Ureter (tissue), 1 donor: ENCODE data around the gene ACTL8. TPM values are rescaled to one million over a fixed set of nuclear protein-coding genes. Genes with fewer than 3 reads are reported as not detected.
"Not testable (repeated sequence)": the region's sequence is repeated elsewhere in the genome, so short reads cannot be mapped to it uniquely, and the experiment has no call there.

Experiments used
- DNase-seq: peaks from one replicate; pipeline ENCODE4 v3.0.0-alpha.2; 2020; ENCODE audit warnings: low spot score
- total RNA-seq: library from RNA; stranded (reverse); gene quantifications from one replicate; pipeline ENCODE4 v1.2.4, GENCODE V29; 2023
- donor health status: DM: yes; HTN: yes; CAD: no.

Gene ACTL8
- total RNA-seq, 1 donor from 2014 or later, result not detected

DNA sequence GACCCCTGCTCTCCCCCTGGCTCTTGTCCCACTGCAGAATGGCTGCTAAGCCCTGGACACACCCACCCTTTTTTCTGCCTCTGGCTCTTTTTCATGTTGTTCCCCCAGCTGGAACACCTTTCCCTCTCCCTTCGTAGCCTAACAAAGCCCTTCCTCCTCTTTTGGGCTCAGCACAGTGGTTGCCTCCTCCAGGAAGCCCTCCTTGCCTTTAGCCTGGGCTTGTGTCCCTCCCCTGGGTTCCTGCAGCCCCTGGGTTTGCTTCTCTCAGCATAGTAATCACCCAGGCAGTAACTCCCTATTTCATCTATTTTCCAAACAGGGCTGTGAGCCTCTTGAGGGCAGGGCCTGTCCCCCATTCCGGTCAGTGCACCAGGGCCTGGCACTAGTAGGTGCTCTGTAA, 19.8 kb upstream of the ACTL8 start:
- DNase-seq, result no peak

DNA sequence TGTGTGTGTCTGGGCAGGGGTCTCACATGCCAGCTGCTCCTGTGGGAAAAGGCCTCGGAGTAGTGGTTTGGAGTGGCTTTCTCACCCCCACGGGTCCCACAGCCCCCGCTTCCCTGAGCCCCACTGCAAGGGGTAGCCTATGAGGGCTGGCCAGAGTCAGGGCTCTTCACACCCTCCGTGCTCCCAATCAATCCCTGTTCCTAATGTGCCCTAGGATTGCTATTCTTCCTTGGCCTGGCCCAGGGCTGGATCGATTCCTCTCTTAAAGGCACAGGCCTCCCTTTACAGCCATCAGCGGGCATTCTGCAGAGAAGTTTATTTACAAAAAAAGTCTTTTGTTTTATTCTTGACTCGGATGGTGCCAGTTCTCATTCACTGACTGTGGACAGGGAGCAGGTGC, 19.3 kb upstream of the ACTL8 start:
- DNase-seq, result no peak

DNA sequence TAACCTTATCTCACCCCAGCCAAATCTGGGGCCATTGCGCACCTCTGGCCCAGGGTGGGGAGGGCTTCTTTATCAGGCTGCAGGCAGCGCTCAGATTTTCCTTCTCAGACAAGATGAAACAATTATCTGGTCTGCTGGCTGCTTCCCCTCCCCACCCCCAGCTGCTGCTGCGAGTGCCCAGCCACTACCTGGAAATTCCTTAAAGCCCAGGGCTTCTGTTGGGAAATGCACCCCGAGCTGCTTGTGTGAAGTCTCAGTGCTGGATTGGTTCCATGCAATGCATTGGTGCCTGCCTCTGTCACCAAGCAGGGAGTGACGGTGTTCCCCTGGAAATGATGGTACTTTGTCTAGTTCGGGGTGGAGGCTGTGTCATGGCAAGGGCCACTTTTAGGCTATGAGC, 18.5 kb upstream of the ACTL8 start:
- no peak for DNase-seq

DNA sequence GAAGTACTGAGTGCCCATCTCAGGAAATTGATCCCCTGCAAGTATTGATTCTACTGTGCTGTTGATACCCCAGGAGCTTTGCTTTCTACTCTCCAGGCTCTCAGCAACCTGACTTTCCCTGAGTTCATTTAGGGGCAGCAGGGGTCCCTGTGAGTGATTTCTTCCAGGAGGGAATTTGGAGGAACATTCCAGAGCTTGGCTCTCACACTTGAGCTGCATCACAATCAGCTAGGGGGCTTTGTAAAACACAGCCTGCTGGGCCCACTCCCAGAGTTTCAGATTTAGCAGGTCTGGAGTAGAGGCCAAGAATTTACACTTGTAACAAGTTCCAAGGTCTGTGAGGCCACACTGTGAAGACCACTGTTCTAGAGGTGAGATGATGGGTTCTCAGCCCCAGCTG, 16.1 kb upstream of the ACTL8 start:
- no peak for DNase-seq

DNA sequence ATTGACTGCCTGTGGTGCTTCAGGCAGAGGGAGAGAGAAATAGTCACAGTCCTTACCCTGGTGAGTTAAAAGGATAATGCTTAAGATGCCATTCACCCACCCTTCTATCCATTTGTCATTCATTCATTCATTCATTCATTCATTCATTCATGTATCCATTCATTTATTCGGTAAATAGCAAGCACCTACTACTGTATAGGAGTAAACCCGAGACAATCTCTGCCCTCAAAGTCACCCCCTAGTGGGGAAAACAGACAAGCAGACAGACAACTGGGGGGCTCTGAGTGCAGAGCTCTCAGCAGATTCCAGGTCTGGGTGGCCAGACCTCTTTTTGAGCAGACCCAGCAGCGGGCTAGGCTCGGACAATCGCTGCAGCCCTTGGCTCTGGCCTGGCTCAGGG, 14.1 kb upstream of the ACTL8 start:
- DNase-seq, result no peak

DNA sequence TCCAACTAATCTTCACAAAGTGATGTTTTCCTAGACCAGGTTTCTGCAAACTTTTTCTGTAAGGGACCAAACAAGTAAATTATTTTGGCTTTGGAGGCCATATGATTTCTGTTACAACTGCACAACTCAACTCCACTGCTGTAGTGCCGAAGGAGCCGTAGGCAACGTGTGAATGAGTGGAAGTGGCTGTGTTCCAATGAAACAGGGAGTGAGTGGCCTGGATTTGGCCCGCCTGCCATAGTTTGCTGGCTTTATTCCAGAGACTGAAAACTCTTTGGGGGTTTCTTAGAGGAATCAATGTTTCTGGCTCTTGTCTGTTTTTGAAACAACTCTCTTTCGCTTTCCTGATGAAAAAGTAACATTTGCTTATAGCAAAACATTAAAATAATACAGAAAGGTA, 12.6 kb upstream of the ACTL8 start:
- DNase-seq, result no peak

DNA sequence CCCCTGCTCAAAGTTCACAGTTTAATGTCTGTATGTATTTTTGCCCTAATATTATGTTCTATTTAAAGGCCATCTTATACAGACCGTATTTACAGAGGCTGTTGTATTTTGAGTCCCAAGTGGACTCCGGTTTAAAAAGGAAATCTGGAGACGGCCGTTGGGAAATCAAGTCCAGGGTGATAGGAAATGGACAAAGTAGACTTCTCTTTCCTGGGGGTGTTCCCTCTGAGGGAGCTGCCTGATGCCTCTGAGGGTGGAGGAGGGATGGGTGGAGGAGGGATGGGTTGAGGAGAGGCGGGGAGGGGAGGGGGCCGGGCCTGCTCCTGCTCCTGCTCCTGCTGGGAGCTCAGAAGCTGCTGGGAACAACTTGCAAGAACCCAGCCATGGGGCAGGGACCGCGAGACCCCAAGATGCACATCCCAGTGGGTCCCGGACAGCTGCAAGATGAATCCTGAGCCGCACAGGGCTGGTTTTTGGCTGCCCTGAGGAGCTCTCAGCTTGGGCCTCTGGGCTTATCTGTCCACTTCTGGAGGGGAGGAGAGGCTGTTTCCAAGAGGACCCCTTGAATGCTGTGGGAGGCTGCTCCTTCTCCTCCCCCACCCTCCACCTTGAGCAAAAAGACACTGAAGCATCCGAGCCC, 12.0 kb upstream of the ACTL8 start:
- no peak for DNase-seq

DNA sequence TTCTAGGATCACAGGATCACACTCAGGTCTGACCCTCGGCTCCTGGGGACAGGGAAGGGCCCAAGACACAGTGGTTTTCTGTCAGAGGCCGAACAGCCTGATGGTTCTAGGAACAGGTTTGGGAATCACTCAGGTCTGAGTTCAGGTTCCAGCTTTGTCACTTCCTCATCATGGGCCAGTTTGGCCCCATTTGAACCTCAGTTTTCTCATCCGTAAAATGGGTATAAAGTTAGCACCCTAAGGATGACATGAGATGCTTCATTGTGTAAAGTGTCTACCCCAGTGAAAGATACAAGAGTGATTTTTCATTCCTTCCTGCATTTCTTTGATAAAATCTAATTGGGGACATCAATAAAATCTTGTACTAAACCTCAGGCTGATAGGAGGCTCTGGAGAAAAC, 11.2 kb upstream of the ACTL8 start:
- no peak for DNase-seq

DNA sequence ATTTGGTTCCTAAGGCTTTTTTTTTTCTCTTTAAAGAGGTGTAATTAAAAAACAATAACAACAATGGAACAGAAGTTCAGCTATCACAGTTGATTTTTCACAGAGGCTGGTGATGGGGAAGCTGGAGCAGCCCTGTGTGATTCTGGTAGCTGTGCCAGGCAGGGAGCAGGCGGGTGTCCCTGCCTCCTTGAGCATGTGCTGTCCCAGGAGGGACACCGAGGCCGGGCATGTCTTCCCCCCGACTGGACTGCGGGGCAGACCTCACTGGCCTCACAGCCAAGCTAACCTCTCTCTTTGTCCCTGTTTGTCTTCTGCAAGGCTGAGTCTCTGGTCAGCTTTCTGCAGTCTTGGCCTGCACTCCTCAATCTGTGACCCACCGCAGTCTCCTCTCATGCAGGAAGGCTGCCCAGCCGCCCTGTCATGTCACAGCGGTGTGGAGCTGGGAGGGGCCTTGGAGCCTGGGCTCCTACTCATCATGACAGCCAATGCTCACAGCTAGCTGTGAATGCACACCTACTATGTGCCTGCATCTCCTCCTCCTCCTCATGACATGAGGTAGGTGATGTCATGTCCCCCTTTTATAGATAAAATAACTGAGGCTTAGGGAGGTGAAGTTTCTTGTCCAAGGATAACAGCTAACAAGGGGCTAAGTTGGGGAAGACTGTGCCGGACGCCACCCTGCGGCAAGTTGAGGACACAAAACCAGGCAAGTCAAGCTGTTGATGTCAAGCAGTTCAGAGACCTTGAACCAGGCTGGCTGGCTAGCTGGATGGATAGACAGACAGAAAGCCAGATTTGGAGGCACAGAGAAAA, 10.3 kb upstream of the ACTL8 start:
- DNase-seq, result no peak

DNA sequence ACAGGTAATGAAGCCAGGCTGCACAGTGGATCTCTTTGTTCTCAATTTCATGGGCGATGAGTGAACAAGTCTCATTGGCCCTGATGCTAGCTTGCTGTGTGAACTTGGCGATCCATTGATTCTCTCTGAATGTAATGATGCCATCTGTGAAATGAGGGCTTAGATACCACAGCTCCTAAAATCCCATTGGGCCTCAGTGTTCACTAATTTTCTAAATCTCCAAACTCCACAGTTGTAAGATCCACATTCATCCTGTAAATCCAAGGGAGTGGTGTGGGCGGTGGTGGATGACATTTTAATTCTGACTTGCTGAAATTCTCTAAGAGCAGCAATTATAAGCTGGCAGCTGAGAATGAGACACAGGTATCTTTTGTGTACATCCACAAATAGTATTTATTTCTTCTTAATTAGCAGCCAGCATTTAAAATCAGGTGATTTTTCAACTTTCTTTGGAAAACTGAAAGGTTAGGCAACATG, 9.6 kb upstream of the ACTL8 start:
- DNase-seq, result no peak

DNA sequence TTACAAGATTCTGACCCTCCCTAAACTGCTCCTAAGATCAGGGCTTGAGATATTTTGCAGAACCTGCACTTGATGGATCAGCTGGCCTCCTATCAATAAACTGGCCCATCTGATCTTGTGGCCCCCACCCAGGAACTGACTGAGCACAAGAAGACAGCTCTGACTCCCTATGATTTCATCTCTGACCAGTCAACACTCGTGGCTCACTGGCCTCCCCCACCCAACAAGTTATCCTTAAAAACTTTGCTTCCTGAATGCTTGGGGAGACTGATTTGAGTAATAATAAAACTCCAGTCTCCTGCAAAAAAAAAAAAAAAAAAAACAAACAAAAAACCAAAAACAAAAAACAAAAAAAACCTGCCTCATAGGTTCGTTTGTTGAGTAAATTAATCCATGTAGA, 8.9 kb upstream of the ACTL8 start:
- not testable (repeated sequence) for DNase-seq

DNA sequence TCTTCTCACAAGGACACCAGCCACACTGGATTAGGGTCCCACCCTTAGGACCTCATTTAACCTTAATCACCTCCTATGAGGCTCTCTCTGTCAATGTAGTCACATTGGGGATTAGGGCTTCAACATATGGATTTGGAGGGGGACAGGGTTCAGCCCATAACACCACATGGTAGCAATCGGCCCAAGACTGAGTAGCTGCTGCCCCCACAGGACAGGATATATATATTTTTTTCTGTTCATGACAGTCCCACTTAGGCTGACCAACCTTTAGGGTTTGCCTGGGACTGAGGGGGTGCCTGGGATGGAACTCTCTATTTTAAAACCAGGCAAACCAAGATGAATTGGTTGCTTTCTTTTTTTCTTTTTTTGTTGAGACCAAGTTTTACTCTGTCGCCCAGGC, 8.2 kb upstream of the ACTL8 start:
- no peak for DNase-seq

DNA sequence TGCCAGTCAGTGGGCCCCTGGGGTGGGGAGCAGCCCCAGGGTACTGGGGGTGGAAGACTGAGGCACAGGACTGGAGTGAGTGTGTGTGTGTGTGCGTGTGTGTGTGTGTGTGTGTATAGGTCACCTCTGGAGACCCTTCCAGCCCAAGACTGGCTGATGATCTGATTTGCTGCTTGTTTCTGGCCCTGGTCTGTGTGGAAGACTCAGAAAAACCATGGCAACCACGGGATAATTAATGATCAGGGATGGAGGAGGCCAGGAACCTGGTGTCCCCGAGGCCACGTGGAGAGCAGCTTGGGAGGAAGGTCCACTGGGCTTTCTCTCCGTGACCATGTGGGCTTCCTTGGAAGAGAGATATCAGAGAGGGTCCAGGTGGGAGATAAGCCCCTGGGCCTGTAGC, 4.8 kb upstream of the ACTL8 start:
- DNase-seq, result no peak

DNA sequence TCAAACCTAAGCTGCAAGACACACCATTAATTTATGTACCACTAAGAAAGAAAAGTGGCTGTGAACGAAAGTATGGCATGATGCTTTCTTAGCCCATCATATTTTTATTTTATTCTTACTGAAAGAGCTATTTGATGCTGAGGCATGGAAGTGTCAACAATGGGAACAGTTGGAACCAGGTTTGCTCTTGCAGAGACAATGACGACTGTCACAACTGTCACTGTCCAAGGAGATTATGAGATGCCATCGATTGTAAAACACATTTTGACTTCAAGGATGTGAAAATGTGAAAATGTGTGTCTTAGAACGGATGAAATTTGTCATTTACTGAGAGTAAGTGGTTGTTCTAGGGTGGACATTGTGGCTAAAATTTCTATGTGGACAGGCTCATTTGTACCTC, 2.8 kb upstream of the ACTL8 start:
- DNase-seq, result no peak

DNA sequence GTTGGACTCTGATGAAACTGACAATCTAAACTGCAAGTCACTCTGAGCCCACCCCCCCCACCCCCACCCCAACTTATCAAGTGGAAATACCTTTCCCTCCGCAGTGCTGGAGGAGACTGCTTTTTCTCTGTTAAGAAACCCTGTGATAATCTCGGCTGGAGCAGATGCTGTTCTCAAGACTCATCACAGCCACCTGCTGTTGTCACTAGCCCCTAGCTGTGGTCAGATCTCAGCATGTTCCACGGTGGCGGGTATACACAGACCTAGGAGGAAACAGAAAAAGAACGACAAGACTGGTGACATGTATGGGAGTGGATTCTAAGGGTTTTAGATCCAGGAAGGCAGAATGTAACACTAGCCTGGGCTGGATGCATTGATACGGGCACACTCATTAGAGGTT, 2.3 kb downstream of the ACTL8 start:
- DNase-seq, result no peak

DNA sequence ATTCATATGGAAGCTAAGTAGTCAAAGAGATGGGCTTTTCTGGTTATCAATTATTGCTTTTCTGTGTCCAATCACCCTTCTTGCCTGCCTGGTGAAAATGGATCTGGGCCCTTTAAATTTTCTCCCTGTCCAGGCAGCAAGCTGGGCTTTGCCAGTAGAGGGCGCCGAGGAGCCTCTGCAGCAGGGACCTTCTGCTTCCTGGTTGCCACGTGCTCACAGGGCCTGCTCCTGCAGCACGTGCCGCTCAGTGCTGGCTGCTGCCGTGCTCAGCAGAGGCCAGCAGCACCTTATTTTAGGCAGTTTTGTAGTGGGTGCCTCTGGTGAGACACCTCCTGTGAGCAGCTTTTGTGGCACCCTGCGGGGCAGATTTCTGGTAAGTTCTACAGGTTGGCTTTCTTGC, 4.0 kb downstream of the ACTL8 start:
- DNase-seq, result no peak

DNA sequence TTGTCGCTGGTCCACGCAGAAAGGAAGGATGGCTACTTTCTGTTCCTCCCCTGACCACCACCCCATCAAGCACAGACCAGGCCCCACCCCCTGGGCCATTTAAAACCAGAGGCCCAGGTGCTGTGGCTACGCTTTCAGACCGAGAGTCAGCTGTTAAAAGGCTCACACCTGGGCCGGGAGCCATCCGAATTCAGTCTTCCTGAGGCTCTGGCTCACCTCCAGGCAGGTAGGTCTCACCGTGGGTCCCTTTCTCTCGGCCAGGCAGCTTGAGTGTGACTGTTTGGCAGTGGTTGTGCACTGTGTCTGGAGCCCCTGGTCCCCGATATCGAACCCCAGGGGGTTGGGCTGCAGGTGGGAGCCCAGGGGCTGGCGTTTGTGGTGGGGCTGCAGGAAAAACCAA, 7.2 kb downstream of the ACTL8 start:
- no peak for DNase-seq

DNA sequence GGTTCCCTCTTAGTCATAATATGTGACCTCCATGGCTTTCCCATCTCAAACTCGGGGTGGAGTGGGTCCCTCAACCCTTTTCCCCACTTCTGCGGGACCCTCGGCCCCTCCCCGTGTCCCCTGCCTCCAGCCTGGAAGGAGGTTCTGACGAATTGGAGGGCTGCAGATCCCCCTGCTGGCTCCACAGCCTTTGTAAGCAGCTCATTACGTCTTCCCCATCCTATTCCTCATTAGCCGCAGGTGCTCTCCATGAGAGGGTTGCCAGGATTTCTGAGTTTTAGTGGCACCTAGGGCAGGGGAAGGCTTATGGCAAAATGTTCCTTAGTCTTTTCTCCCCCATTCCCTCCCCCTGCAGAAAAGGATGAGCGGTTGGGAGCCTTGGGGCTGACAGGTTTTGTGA, 8.3 kb downstream of the ACTL8 start:
- no peak for DNase-seq

DNA sequence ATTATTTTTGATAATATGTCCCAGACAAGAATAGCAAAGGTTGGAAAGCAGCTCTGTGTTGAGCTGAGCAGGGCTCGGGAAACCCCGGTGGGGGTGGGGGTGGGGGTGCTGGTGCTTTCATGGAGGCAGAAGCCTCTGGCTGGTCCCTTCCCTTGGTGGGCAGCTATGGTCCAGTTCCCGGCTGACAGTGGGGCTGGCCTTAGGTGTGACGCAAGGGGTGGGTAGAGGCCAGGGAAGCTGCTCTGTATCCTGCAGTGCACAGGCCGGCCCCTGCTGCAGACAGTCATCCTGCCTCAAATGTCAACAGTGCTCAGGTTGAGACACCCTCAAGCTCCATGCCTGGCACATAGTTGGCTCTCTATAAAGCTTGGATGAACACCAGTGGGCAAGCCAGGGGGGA, 8.9 kb downstream of the ACTL8 start:
- DNase-seq, result no peak

DNA sequence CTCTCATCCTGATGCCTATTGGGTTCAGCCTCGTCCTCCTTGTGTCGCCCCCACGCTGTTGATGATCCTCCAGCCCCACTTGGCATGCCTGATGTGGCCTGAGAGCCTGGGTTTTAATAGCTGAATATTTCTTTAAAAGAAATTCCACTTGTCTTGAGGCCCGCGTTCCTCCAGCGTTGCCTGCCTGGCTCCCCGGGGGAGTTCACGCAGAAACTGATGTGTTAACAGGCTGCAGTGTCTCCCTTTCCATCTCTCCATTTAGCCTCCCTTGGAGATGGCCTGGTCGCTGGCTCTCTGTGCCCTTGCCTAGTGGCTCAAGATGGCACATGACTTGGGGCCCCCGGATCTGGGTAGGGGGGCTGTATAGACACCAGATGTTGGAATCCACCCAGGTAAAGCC, 9.5 kb downstream of the ACTL8 start:
- DNase-seq, result no peak

DNA sequence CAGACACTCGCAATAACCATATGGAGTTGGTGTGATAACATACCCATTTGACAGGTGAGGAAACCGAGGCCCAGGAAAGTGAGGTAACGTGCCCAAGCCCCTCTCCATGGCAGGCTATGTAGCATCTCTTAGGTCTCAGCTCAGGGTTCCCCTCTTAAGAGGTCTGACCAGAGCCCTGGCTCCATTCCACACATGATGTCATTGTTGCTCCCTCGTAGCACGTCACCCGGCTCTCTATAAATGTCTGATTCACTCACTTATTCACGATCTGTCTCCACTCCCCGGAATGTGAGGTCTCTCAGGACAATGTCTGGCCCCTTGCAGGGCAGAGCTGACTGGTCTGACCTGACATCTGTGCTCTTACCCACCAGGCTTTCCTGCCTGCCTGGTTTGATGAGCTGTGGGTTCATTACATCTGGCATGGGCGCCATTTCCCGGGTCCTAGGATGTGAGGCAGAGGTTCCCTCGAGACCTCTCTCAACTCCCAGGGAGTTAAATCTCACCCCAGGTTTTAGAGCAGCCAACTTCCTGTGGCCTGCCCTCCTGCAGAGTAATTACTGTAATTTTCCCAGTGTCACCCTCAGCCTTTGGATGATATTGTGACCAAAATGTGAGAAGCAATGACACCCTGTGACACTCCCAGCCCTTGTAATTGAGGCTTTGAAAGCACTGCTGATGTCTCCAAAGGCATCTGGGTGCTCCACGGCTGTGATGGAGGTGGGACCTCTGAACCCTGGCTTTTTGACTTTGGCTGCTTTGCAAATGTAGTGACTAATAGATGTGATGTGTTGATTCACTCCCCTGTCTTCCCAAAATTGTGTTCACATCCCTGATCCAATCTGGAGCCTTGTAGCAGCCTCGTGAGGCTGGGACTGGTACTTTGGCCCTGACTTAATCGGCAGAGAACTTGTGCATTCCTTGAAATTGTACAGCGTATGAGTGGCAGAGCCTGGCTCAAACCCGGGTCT, 10.6 kb downstream of the ACTL8 start:
- DNase-seq, result no peak

DNA sequence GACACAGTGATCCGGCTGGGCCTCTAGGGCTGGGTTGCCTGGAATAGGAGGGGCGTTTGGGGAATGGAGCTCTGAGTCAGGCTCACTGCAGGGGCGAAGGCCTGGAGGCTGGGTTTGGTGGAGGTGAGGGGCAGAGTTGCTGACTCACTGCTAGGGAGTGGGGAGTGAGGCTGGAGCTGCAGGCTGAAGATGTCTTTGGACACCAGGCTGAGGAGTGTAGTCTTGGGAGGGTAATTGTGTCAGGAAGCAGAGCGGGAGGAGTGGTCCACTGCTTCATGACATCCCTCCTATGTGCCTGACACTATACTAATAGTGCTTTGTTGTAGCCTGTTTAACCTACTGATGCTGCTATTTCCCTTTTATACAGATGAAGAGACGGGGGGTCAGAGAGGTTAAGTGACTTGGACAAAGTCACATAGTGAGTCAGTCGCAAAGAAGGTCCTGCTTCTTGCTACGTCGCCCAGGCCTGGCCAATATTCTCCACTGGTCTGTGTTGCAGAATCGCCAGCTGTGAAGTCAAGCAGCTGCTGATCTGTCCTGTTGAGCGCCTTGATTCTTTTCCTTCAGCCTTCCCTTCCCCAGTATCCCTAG, 13.6 kb downstream of the ACTL8 start:
- DNase-seq, result peak; percentile 58
